GM19023 (cell line): ENCODE measurements around the gene ALLC.
"Not testable (repeated sequence)": the region's sequence is repeated elsewhere in the genome, so short reads cannot be mapped to it uniquely, and the experiment has no call there.

ENCODE experiments used
- ATAC-seq: cut with Tn5 transposase; IDR thresholded peaks from one replicate; pipeline ENCODE4 v1.9.1; 2021; ENCODE audit warnings: mild to moderate bottlenecking, moderate library complexity; ENCODE audit not compliant: unreplicated experiment

ALLC gene

GRCh38 chr2:3654011-3654410 is 4.0 kb upstream of the ALLC start:
- no peak for ATAC-seq

DNA sequence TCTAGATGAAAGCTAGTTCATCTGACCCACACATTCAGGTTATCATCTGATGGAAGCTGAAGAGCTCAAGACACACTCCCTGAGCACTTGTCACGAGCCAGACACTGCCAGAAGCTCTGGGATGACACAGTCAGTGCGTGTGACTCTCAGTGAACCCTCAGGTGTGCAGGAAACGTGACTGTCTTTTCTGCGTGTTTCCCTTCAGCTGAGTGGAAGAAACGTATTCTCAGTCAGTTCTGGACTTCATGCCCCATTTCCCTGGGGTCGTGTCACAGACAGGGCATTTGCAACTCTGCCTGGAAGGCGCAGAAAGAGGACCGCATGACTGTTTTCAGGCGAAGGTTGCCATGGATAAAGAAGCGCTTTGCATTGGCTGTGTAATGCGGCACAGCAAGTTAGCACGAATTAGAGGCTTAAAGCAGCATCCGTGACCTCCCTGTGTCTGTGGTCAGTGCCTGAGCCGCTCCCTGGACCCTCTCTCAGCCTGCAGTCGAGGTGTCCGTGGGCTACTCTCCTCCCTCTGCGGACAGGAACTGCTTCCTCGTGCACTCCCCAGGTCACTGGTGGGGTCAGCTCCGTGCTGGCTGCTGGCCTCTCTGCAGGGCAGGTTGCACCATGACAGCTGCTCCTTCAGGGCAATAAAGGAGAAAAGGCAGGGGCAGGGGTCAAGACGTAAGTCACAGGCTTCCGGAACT is 3.3 kb upstream of the ALLC start:
- ATAC-seq: no peak

DNA sequence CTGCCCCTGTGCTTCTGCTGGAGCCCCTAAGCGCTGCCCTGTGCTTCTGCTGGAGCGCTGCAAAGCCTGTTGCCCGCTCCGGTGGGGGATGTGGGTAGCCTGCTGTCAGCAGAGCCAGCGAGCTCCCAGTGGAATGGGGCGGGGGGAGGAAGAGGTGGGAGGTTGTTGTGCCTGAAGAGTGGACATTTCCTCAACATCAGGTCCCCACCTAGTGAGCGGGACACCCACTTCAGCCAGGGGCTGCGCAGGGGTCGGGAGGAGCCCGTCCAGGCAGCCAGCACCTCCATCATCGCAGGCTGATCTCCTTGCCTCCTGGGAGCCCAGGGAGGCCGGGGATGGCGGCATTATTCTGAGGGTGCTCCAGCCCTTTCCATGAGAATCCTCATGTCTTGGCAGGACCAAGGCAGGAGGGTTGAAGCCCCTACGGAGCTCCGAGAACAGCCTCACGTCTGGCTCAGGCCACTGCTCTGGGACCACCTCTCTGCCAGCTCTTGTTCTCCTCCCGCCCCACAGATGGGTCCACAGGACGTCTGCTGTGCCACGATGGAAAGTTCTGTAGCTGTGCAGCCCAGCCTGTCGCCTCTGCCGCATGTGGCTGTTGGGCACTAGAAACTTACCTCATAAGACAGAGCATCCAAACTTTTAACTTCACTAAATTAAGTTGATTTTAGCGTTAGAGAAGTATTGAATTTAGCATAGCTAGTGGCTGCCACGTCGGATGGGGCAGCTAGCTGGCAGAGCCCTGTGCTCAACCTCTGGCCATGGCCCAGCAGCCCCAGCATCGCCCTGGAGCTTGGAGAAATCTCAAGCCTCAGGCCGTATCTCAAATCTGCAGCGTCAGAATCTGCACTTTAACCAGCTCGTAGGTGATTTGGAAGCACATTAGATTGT is 1.9 kb upstream of the ALLC start:
- no peak for ATAC-seq

- ATAC-seq: no peak
Observed at GRCh38 chr2:3656762-3657721, 958 bp upstream of the ALLC start.

- no peak for ATAC-seq
Observed at GRCh38 chr2:3659447-3660432, 1.7 kb downstream of the ALLC start.

DNA sequence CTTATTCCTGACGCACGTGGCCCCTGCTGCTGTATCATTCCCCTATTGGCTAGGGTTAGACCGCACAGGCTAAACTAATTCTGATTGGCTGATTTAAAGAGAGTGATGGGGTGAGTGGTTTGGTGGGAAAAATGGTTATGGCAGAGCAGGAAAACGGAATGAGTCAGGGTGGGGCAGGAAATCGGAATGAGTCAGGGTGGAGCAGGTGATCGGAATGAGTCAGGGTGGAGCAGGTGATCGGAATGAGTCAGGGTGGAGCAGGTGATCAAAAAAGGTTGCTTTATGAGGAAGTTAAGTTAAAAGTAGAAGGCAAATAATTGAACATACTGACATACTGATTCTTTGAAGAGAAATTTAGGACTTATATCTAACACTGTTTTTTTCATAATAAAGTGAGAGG is 2.6 kb downstream of the ALLC start:
- ATAC-seq: not testable (repeated sequence)

DNA sequence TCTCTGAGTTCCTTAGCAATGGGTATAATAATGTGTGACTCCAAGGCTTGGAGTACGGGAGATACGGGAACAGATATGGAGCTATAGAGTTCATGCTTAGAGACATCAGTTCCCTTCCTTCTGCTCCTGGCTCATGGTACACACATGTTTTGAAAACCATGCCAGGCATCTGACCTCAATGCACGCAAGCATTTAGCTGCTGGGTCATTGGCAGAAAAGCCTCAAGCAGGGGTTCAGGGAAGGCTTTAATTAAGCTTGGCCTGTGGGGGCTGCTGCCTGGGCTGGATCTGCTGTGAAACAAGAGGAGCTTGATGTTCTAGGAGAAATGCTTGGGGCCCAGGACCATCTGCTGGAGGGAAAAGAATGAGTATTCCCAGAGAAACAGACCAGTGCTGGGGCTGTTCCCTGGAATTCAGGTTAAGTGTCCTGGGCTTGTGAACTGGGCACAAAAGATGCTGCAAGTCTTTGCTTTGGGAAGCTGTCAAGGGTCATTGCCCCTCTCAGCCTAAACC is 3.2 kb downstream of the ALLC start:
- no peak for ATAC-seq

DNA sequence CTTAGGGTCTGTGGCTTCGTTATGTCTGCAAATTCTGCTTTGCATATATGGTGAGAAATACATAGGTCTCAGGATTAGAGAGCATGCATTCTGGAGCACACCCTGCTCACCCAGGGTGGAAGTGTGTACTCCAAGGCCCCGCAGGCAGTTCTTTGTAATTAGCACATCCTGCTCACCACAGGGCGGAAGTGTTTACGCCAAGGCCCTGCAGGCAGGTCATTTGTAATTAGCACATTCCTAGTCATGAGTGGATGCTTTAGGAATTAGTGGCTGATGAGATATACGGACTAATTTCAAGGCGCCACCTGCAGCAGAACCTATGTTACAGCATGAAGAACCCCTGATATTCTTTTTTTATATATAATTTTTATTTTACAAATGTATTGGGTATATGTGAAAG is 4.2 kb downstream of the ALLC start:
- ATAC-seq: no peak

- no peak for ATAC-seq
Observed at GRCh38 chr2:3664118-3664517, 6.1 kb downstream of the ALLC start.

DNA sequence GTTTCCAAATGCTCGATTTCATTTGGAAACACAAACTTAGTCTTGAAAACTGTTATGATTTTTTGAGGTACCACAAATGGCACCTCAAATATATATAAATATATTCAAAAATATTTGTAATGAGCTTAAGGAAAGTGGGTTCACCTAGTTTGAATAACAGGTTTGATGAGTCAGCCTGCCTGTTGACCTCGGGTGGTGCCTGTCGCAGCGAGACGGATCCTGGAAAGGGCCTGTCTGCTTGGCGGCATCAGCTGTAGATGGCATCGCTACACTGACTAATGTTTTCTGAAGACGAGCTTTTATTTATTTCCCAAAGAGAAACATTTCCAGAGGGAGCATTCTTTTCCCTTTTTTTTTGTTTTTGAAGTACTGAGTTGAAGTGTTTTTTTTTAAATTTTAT is 6.9 kb downstream of the ALLC start:
- ATAC-seq: no peak

DNA sequence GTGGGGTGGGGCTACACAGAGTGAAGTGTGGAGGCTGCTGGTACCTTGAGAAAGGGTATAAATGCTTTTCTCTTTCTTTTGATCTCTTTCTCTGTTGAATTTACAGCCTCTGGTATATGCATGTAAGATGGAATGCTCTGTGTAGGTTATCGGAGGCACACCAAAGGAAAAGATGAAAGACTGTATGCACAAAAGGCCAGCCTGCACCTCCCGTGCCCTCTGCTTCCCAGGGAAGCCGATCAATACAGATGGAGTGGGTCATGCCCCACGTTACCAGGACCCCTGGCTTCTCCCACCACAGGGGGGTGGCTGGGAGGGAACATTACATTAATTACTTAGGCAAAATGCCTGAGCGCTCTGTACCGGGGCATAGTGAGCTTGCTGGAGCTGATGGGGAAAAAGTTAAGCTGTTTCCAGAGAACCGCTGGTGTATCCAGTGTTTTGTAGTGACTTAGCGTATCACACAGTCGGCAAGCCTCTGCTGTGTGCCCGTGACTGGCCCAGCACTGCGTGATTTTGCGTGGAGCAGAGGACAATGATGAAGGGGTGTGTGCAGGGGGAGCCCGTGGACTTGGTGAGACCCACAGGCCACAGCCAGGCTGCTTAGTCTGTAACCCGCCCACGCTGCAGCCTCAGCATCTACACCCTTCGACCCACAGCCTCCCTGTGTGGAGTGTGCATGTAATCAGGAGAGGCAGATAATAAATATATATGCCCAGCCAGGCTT is 8.0 kb downstream of the ALLC start:
- ATAC-seq: no peak

DNA sequence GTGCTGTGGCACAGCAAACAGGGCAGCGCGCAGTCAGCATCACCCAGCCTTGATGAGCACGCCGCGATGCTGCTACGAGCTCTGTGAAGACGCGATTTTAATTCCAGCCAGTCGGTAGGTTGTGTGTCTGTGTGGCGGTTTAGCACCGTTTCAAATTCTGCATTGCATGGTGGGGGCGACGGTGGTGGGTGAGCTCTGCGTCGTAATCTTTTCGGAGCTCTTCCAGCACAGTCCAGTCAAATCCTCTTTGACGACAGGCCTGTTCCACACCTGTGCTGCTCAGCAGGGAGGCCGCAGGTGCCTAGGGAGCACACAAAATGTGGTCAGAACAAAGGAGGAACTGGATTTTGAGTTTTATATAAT is 8.6 kb downstream of the ALLC start:
- no peak for ATAC-seq

DNA sequence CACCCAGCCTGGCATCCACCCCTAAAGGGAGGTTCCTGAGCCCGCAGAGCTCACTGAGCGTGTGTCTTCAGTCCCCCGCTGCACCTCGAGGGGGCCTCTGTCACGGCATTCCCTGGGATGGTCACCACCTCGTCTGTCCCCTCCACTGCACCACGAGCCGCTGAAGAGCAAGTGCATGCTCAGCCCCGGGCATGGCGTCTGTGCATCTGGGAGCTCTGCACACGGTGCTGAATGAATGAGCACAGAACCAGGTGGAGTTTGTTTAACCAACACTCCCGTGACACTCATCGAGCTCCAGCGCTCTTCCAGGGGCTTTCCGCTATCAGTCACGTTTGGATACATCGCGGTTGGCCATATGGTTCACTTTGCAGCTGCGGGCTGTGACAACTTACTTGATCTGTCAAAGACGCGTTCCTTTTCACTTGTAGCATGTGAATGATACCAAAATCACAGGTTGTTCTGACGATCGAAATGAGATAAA is 9.2 kb downstream of the ALLC start:
- no peak for ATAC-seq

DNA sequence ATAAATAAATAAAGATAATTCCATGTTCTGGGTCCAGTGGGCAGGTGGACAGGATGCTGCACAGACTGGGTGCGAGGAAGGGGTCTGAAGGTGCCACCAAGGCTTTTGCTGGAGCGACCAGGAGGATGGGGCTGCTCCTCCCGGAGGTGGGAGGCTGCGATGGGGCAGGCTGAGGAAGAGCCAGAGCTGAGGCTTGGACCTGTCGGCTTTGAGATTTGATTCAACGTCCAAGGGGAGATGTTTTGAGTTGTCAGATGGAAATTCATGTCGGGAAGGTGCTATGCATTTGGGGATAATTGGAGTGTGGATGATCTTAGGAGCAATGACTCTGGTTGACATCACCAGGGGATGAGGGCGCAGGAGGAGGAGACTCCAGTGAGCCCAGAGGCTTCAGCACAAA is 11.7 kb downstream of the ALLC start:
- ATAC-seq: no peak

DNA sequence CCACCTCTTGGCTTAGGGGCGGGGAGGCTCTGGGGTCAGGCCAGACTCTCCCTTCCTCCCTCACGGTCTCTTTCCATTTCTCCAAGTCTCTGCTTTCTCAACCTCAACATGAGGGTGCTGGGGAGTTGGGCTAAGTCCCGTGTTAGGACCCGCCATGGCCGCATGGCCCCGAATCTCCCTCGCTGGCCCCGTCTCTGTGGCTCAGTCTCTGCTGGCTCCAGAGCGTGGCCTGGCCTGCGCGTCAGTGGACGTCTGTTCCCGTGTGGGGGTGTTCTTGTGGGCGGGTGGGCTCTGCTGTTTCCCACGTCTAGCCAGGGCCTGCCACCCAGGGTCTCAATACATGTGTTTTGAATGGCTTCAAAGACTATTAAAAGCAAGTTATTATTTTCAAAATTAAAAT is 12.4 kb downstream of the ALLC start:
- ATAC-seq: no peak

- ATAC-seq: no peak
Observed at GRCh38 chr2:3670941-3671340, 12.9 kb downstream of the ALLC start.

- no peak for ATAC-seq
Observed at GRCh38 chr2:3672861-3673678, 15.1 kb downstream of the ALLC start.
